HT1080 (cell line): ENCODE measurements around the gene DDHD1. TPM values are rescaled to one million over a fixed set of nuclear protein-coding genes. Genes with fewer than 3 reads are reported as not detected.

Source experiments
- DNase-seq: peaks from one replicate; pipeline ENCODE4 v3.0.0-alpha.2; 2015; ENCODE audit warnings: low read depth
- small RNA-seq: library from RNA; depleted of rRNA; stranded (forward); fragments of <200 nt; gene quantifications from one replicate; pipeline ENCODE3, GENCODE V24; 2014
- total RNA-seq: library from RNA; depleted of rRNA; stranded (reverse); fragments of >200 nt; shearing (Covaris generic); gene quantifications from 2 replicates; pipeline ENCODE4 v1.2.3, GENCODE V29; 2014; rRNA removed

Gene DDHD1
- total RNA-seq, 1 experiment from 2014 or later = 8.3 TPM

DNA sequence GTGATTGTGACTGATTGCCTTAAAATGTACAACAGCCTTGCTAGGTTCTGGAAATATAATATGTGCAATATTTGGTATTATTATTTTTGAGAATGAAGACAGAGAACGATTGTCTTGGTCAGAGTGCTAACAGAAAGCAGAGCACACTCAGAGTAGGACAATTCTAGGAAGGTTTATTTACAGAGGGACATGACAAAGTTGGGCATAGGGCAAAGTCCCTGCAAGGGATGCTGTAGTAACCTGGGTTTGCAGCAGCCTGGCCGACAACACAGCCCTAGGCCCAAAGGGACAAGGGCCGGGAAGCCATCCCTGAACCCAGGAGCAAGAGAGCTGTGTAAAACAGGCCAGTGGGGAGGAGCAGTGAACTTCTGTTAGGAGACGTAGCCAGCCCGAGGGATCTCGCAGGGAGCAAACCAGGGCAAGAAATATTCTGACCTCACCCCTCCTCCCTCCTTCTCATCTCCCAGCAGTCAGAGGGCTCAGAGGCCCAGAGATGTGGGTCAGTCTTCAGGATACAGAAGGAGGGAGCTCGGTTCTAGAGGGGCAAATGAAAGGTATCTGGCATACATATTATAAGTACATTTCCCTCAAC, 151.2 kb downstream of the DDHD1 start:
- no peak for DNase-seq

DNA sequence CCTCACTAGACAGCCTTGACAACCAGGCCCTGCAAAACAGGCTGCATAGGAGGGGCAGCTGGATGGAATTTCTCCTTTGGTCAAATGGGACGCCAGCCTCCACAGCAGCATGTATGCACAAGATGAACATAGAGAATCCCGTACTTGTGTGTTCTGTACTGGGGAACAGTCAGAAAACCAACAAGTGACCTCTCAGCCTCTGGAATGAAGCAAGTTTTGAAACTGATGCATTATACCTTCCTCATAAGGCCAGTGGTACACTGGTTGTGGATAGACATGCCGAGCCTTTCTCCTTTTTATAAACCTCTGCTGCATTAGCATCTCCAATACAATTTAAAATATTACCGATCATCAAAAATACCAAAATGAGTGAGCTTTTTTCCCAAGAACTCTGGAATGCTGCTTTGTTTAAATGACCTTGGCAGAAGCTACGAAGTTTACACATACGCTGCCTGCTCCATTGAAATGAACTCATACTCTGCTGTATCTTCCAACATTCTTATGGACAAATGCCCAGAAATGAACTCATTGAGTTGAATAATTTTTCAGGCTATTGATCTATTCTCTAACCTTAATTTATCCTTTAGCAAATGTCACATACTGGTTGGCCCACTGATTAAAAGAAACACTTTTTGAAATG, 154.6 kb downstream of the DDHD1 start:
- no peak for DNase-seq

DNA sequence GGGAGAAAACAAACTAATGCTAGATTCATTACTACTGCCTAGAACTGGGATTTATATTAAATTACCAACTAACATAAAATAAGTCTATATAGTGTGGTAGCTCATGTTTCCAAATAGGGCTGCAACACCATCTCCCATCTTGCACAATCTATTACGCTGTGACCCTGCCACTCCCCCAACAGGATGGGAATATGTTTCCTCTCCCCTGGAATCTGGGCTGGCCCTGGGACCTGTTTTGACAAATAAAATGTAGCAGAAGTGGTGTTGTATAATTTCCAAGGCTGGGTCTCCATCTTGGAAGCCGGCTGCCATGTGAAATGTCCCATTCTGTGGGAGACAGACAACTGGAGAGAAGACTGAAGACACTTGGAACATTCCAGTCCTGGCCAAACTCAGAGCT, 156.6 kb downstream of the DDHD1 start:
- DNase-seq = no peak

DNA sequence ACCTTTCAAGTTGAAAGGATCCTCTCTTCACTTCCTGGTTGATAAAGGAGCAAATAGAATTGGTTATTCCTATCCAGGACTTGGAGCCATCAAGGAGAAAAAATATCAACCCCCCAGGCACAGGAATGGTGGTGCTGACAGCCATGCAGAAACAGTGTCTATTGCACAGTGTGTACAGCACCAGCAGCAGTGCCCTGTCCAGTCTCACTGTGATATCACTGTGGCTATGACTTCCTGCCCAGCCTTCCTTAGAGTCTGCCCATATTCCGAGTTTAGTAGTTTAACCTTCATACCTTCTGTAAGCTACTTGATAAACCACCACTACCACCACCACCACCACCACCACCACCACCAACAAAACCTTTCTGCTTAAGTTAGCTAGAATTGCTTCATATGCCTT, 157.1 kb downstream of the DDHD1 start:
- DNase-seq = no peak

DNA sequence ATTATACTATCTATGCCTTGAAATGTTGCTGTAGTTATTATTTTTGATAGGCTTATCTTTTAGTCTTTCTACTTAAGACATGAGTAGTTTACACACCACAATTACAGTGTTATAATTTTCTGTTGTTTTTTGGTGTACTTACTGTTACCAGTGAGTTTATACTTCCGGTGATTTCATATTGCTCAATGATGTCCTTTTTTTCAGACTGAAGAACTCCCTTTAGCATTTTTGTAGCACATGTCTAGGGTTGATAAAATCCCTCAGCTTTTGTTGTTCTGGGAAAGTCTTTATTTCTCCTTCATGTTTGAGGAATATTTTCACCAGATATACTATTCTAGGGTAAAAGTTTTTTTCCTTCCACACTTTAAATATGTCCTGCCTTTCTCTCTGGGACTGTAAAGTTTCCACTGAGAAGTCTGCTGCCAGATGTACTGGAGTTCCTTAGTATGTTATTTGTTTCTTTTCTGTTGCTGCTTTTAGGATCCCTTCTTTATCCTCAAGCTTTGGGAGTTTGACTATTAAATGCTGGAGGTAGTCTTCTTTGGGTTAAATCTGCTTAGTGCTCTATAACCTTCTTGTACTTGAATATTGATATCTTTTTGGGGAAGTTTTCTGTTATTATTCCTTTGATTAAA, 160.8 kb downstream of the DDHD1 start:
- DNase-seq = no peak

DNA sequence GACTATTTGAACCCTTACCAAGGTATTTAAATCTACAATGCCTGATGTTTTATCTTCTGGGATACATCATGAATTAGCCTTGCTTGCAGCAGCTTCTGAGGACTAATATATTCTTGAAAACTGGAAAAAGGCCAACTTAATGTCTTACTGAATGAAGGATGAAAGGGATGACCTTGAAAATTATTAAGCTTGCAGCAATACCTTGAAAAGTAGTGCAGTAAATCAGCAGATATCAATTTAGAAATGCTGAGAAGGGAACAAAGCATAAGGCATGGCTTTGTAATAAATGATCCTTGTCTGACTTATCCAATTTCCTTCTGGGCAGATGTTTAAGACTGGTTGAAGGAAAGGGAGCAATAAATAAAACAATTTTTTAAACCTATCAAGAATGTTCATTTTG, 165.0 kb downstream of the DDHD1 start:
- DNase-seq = no peak

DNA sequence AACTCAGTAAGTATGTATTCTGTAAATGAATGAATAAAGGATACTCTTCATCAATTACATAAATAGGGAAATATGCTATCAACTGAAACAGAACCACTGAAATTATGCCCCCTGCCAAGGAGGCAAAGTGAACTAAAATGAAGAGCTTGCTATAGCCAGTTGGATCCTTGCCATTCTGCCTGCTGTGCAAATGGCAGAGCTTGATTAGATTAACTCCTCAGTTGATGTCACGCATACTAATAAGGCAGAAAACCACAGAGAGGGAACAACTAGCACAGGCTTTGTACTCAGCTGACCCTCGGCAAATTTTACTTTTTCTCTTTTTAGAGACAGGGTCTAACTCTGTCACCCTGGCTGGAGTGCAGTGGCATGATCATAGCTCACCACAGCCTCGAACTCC, 165.6 kb downstream of the DDHD1 start:
- no peak for DNase-seq

DNA sequence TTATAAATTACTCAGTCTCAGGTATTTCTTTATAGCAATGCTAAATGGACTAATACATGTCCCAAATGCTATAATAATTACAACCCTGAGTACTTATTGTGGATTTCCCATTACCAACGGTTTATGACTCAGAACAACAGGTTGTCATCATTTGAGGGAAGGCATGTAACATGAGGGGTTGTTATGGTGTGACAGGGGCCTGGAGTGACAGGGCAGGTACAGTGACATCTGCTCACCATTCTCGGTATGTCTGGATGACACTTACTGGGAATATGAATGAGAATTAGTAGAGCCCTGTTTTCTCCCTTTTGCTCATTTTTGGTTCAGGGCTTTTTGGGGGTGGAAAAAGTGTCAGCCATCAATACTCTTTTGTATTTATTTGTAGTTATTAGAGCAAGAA, 166.1 kb downstream of the DDHD1 start:
- no peak for DNase-seq

Small RNAs within 50 kb of the gene (small RNA-seq; reads per million reads assigned to genes)
- gene AL352979.1 = not detected

Other genes with a start within 250 kb of the DDHD1 start
- gene FERMT2, start 202.3 kb downstream of the DDHD1 start, total RNA-seq = 58.0 and 60.8 TPM in 2 replicates